RWPE2 (cell line): ENCODE data around the gene TEDC2.
A peak's percentile ranks its signal among the peaks of the same experiment; 100 is the strongest.

Experiments
- ATAC-seq: fragments of 200-7000 bp; cut with Tn5 transposase; 3 replicates; pipeline ENCODE4 v1.9.1; 2021; ENCODE audit warnings: low read depth
- DNase-seq: peaks from one replicate; pipeline ENCODE4 v3.0.0-alpha.2; 2020; ENCODE audit warnings: low spot score
- H3K27ac ChIP-seq: fragments of 450-650 bp; 2 replicates; pipeline ENCODE4 v1.5.1; 2017; ENCODE audit warnings: mild to moderate bottlenecking; ENCODE audit not compliant: poor library complexity, severe bottlenecking
- H3K27me3 ChIP-seq: fragments of 250-450 bp; sonication (Bioruptor Pico); 2 replicates; pipeline ENCODE4 v1.5.1; 2021; ENCODE audit warnings: mild to moderate bottlenecking, moderate library complexity; ENCODE audit not compliant: insufficient read depth, poor library complexity, severe bottlenecking
- H3K36me3 ChIP-seq: fragments of 250-450 bp; sonication (Bioruptor Pico); 2 replicates; pipeline ENCODE4 v1.5.1; 2020; ENCODE audit warnings: low read depth, mild to moderate bottlenecking, moderate library complexity
- H3K4me1 ChIP-seq: fragments of 250-450 bp; sonication (Bioruptor Pico); 2 replicates; pipeline ENCODE4 v1.5.1; 2021; ENCODE audit warnings: mild to moderate bottlenecking, moderate library complexity; ENCODE audit not compliant: insufficient read depth, poor library complexity, severe bottlenecking
- H3K4me3 ChIP-seq: fragments of 250-450 bp; sonication (Bioruptor Pico); 2 replicates; pipeline ENCODE4 v1.5.1; 2021; ENCODE audit warnings: mild to moderate bottlenecking, moderate library complexity; ENCODE audit not compliant: severe bottlenecking
- H3K9me3 ChIP-seq: fragments of 250-450 bp; sonication (Bioruptor Pico); 2 replicates; pipeline ENCODE4 v1.5.1; 2021; ENCODE audit warnings: mild to moderate bottlenecking, moderate library complexity; ENCODE audit not compliant: severe bottlenecking
- CTCF ChIP-seq: fragments of 450-650 bp; IDR thresholded peaks from one replicate; pipeline ENCODE4 v1.5.1; 2017; ENCODE audit warnings: mild to moderate bottlenecking, moderate library complexity; ENCODE audit not compliant: poor library complexity, severe bottlenecking

The TEDC2 gene

GRCh38 chr16:2465653-2466415, 5.9 kb downstream of the TEDC2 start:
- H3K4me3 ChIP-seq = no peak overlapping the region
- H3K27ac ChIP-seq = no peak overlapping the region
- H3K9me3 ChIP-seq = no peaks in the 10 kb centered on the region
- H3K4me1 ChIP-seq = no peaks in the 10 kb centered on the region
- ATAC-seq = no peak
- peaks cover 4% of the 10 kb centered on the region; the same call in 1 of the 2 replicates for H3K36me3 ChIP-seq
- no peak for DNase-seq
- no peak for TF ChIP-seq CTCF
- H3K27me3 ChIP-seq = no peaks in the 10 kb centered on the region

GRCh38 chr16:2466667-2467527, 7.0 kb downstream of the TEDC2 start:
- H3K27ac ChIP-seq = no peak overlapping the region
- peaks cover under 1% of the 10 kb centered on the region for H3K27me3 ChIP-seq
- no peak for TF ChIP-seq CTCF
- DNase-seq = no peak
- peak overlapping the region; percentile 52 for H3K4me3 ChIP-seq
- H3K36me3 ChIP-seq = no peaks in the 10 kb centered on the region
- no peak for ATAC-seq
- no peaks in the 10 kb centered on the region for H3K9me3 ChIP-seq
- H3K4me1 ChIP-seq = no peaks in the 10 kb centered on the region

GRCh38 chr16:2467528-2468232, 7.8 kb downstream of the TEDC2 start:
- no peaks in the 10 kb centered on the region for H3K36me3 ChIP-seq
- no peaks in the 10 kb centered on the region for H3K9me3 ChIP-seq
- DNase-seq = no peak
- H3K4me3 ChIP-seq = peak overlapping the region; percentile 52
- H3K27me3 ChIP-seq = peaks cover 6% of the 10 kb centered on the region
- TF ChIP-seq CTCF = peak; percentile 14
- H3K4me1 ChIP-seq = no peaks in the 10 kb centered on the region
- peak; percentile 63 for ATAC-seq
- H3K27ac ChIP-seq = peak overlapping the region; percentile 26

- H3K9me3 ChIP-seq = no peaks in the 10 kb centered on the region
- peak overlapping the region; percentile 52 for H3K4me3 ChIP-seq
- H3K27ac ChIP-seq = peak overlapping the region; percentile 26
- no peaks in the 10 kb centered on the region for H3K4me1 ChIP-seq
- peaks cover 6% of the 10 kb centered on the region for H3K27me3 ChIP-seq
- no peaks in the 10 kb centered on the region for H3K36me3 ChIP-seq
- DNase-seq (no peak), ATAC-seq (peak; percentile 34)
- TF ChIP-seq CTCF = no peak
Observed at GRCh38 chr16:2468233-2468724, 8.4 kb downstream of the TEDC2 start.
